Astrocyte of the cerebellum (primary cell): Measurements from ENCODE around the gene ADAMTS2.

Experiments used
- DNase-seq: peaks from one replicate; pipeline ENCODE4 v3.0.0-alpha.2; 2011; ENCODE audit warnings: low read depth
- H3K4me3 ChIP-seq: 2 replicates; pipeline ENCODE4 v1.5.1; 2011; ENCODE audit warnings: mild to moderate bottlenecking, low read depth, low read length, moderate library complexity
- CTCF ChIP-seq: IDR thresholded peaks from 2 replicates; pipeline ENCODE4 v1.5.1; 2012; ENCODE audit warnings: low read length, low read depth, moderate library complexity, mild to moderate bottlenecking; ENCODE audit errors: missing control alignments
- in situ Hi-C: cut with HindIII; loops from 2 replicates; pipeline ENCODE4 v1.10.0; 2017; ENCODE audit warnings: low sequenced_read_pairs

ADAMTS2 gene

GRCh38 chr5:179235416-179236400, 109.6 kb downstream of the ADAMTS2 start:
- no peak for TF ChIP-seq CTCF
- in situ Hi-C loops = no loop called here
- no peak for DNase-seq
- H3K4me3 ChIP-seq = no peak overlapping the region

GRCh38 chr5:179234563-179235135, 110.6 kb downstream of the ADAMTS2 start:
- no peak overlapping the region for H3K4me3 ChIP-seq
- DNase-seq = no peak
- no peak for TF ChIP-seq CTCF
- in situ Hi-C loops = loop anchor here (5.0 kb wide), 1 partner anchor 47 kb away; no protein-coding TSS in a partner anchor

- H3K4me3 ChIP-seq = no peak overlapping the region
- no peak for TF ChIP-seq CTCF
- in situ Hi-C loops = loop anchor here (5.0 kb wide), 1 partner anchor 47 kb away; no protein-coding TSS in a partner anchor
- DNase-seq = no peak
Observed at GRCh38 chr5:179233909-179234562, 111.2 kb downstream of the ADAMTS2 start.

GRCh38 chr5:179232091-179232735, 113.0 kb downstream of the ADAMTS2 start:
- no peak for TF ChIP-seq CTCF
- H3K4me3 ChIP-seq = no peak overlapping the region
- in situ Hi-C loops = loop anchor here (5.0 kb wide), 1 partner anchor 45 kb away; no protein-coding TSS in a partner anchor
- DNase-seq = no peak

- in situ Hi-C loops = loop anchor here (5.0 kb wide), 1 partner anchor 44 kb away; no protein-coding TSS in a partner anchor
- no peak overlapping the region for H3K4me3 ChIP-seq
- TF ChIP-seq CTCF = no peak
- DNase-seq = no peak
Observed at GRCh38 chr5:179231309-179231708, 114.0 kb downstream of the ADAMTS2 start.

- no peak for TF ChIP-seq CTCF
- in situ Hi-C loops = loop anchor here (5.0 kb wide), 1 partner anchor 43 kb away; no protein-coding TSS in a partner anchor
- H3K4me3 ChIP-seq = no peak overlapping the region
- no peak for DNase-seq
Observed at GRCh38 chr5:179230061-179230461, 115.2 kb downstream of the ADAMTS2 start.
